PFSK-1 (cell line): Measurements from ENCODE around the gene MYO7A.

Source experiments
- FOXP2 ChIP-seq: optimal IDR thresholded peaks from 2 replicates; pipeline ENCODE3; 2011; ENCODE audit warnings: borderline replicate concordance, control low read depth, inconsistent platforms; ENCODE audit not compliant: insufficient read depth; ENCODE audit errors: extremely low read length, extremely low read depth
- POLR2AphosphoS5 ChIP-seq: IDR thresholded peaks from 2 replicates; pipeline ENCODE4 v1.6.1; 2012; ENCODE audit warnings: low read depth, mild to moderate bottlenecking, control low read depth, low read length, moderate library complexity
- SIN3A ChIP-seq: IDR thresholded peaks from 2 replicates; pipeline ENCODE4 v1.6.1; 2012; ENCODE audit warnings: mild to moderate bottlenecking, low read length, moderate library complexity, borderline replicate concordance; ENCODE audit not compliant: insufficient read depth
- TAF1 ChIP-seq: IDR thresholded peaks from 2 replicates; pipeline ENCODE4 v1.6.1; 2012; ENCODE audit warnings: low read length, control low read depth, borderline replicate concordance; ENCODE audit not compliant: insufficient read depth
- TF ChIP-seq, protein P1 (sequence below), 2 experiments: IDR thresholded peaks; 2 replicates each; pipeline versions ENCODE4 v1.6.1 to v1.8.0; 2011 to 2012; ENCODE audit warnings: low read depth in 2 of 2, low read length in 2 of 2, control low read depth in 1 of 2, inconsistent platforms in 1 of 2, mild to moderate bottlenecking in 1 of 2, moderate library complexity in 1 of 2; ENCODE audit not compliant: insufficient read depth in 1 of 2

Gene MYO7A

DNA sequence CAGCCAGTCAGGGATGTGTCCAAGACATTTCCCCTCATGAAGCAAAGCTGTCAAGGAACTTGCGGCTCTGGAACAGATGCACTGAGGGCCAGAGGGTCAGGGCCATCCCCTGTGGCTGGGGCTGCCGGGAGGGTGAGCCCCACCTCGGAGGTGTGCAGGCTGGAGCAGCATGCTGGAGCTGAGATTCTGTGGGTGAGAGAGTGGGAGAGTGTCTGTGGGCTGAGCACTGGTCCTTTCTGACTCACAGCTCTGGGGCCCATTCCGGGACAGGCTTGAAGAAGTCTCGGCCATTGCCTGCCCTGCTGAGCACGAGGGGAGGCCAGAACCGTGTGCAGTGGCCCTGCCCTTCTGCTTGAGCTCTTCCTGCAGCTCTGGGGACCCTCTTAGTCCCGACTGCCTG lies 23.3 kb upstream of the MYO7A start:
- TF ChIP-seq POLR2AphosphoS5 (no peak), SIN3A (no peak), TAF1 (no peak), FOXP2 (no peak)
- TF ChIP-seq, protein P1, sequence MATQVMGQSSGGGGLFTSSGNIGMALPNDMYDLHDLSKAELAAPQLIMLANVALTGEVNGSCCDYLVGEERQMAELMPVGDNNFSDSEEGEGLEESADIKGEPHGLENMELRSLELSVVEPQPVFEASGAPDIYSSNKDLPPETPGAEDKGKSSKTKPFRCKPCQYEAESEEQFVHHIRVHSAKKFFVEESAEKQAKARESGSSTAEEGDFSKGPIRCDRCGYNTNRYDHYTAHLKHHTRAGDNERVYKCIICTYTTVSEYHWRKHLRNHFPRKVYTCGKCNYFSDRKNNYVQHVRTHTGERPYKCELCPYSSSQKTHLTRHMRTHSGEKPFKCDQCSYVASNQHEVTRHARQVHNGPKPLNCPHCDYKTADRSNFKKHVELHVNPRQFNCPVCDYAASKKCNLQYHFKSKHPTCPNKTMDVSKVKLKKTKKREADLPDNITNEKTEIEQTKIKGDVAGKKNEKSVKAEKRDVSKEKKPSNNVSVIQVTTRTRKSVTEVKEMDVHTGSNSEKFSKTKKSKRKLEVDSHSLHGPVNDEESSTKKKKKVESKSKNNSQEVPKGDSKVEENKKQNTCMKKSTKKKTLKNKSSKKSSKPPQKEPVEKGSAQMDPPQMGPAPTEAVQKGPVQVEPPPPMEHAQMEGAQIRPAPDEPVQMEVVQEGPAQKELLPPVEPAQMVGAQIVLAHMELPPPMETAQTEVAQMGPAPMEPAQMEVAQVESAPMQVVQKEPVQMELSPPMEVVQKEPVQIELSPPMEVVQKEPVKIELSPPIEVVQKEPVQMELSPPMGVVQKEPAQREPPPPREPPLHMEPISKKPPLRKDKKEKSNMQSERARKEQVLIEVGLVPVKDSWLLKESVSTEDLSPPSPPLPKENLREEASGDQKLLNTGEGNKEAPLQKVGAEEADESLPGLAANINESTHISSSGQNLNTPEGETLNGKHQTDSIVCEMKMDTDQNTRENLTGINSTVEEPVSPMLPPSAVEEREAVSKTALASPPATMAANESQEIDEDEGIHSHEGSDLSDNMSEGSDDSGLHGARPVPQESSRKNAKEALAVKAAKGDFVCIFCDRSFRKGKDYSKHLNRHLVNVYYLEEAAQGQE (IDR thresholded peaks at IDR 0.05; ENCODE audit: insufficient read depth in 1 of 2, low read depth in 2 of 2, low read length in 2 of 2): no peak

DNA sequence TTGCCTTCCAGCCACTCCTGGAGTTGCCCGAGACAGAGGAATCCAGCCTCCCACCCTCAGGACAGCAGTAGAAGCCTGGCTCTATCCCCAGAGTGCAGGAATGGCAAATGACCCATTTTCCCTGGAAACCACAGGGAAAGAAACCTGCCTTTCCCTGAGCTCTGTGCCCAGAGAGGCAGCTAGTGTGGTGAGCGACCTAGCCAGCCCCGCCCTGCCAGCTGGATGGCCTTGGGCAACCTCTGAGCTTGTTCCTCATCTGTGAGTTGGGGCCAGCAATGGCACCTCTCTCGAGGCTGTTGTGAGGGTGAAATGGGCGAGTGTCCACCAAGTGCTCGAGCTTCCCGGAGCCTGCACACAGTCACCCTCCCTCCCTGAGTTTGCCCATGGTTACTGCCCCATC lies 21.7 kb upstream of the MYO7A start:
- TF ChIP-seq, protein P1 (IDR thresholded peaks at IDR 0.05; ENCODE audit: insufficient read depth in 1 of 2, low read depth in 2 of 2, low read length in 2 of 2): no peak
- TF ChIP-seq SIN3A (no peak), POLR2AphosphoS5 (no peak), TAF1 (no peak)

DNA sequence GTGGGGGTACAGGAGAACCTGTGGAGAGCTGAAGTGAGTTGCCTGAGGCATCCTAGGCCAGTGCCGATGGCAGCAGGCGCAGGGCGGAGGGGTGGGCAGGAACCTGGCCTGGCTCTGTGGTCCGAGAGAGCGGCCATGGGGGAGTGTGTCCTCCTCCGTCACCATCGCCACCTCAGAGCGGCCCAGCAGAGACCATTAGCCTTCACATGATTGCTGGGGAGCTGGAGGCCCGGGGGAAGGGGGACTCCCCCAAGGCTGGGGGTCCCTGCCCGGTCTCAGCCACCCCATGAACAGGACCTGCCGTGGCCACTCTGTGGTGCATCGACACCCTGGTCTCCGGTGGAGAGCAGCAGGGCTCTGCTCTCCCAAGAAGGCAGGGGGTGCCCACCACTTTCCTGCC lies 21.3 kb upstream of the MYO7A start:
- no peak for TF ChIP-seq SIN3A
- TF ChIP-seq POLR2AphosphoS5: no peak
- TF ChIP-seq, protein P1 (IDR thresholded peaks at IDR 0.05; ENCODE audit: insufficient read depth in 1 of 2, low read depth in 2 of 2, low read length in 2 of 2): no peak
- TF ChIP-seq TAF1: no peak
- no peak for TF ChIP-seq FOXP2

DNA sequence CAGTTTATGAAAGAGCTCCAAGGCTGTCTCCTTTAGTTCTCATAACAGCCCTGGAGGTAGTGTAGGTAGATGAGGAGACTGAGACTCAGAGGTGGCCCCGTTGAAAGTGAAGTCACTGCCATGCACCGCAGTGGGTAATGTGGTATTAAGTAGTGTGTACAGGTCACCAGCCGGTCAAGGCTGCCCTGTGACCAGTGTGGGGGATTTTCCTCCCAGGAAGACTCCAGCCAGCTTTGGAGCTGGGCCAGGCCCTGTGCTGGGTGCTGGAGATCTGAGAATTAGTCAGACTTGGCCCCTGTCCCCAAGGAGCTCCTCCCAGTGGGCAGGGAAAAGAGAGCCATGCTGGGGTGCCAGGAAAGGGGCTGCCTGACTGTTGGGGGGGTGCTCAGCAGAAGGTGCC lies 20.1 kb upstream of the MYO7A start:
- TF ChIP-seq SIN3A: no peak
- no peak for TF ChIP-seq TAF1
- TF ChIP-seq FOXP2: no peak
- no peak for TF ChIP-seq POLR2AphosphoS5
- TF ChIP-seq, protein P1 (IDR thresholded peaks at IDR 0.05; ENCODE audit: insufficient read depth in 1 of 2, low read depth in 2 of 2, low read length in 2 of 2): no peak

DNA sequence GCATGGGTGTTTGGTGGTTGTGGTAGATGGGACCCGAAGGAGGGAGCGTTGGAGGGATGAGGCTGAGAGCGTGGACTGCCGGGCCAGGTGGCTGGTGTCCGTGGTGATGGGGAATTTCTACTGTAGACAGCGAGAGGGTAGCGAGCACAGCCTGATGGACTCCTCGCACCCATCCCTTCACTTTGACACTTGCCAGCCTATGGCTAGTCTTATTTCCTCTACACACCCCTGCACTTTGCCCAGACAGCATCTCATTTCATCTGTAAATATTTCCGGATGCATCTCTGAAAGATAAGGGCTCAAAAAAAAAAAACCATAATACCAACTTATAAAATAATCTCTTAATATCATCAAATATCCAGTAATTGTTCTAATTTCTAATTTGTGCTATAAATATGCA lies 19.6 kb upstream of the MYO7A start:
- TF ChIP-seq TAF1 (no peak), POLR2AphosphoS5 (no peak), SIN3A (no peak), FOXP2 (no peak)
- TF ChIP-seq, protein P1 (IDR thresholded peaks at IDR 0.05; ENCODE audit: insufficient read depth in 1 of 2, low read depth in 2 of 2, low read length in 2 of 2): no peak
